Measurements from ENCODE around the gene PRSS23.

The PRSS23 gene, protein sequence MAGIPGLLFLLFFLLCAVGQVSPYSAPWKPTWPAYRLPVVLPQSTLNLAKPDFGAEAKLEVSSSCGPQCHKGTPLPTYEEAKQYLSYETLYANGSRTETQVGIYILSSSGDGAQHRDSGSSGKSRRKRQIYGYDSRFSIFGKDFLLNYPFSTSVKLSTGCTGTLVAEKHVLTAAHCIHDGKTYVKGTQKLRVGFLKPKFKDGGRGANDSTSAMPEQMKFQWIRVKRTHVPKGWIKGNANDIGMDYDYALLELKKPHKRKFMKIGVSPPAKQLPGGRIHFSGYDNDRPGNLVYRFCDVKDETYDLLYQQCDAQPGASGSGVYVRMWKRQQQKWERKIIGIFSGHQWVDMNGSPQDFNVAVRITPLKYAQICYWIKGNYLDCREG

DNA sequence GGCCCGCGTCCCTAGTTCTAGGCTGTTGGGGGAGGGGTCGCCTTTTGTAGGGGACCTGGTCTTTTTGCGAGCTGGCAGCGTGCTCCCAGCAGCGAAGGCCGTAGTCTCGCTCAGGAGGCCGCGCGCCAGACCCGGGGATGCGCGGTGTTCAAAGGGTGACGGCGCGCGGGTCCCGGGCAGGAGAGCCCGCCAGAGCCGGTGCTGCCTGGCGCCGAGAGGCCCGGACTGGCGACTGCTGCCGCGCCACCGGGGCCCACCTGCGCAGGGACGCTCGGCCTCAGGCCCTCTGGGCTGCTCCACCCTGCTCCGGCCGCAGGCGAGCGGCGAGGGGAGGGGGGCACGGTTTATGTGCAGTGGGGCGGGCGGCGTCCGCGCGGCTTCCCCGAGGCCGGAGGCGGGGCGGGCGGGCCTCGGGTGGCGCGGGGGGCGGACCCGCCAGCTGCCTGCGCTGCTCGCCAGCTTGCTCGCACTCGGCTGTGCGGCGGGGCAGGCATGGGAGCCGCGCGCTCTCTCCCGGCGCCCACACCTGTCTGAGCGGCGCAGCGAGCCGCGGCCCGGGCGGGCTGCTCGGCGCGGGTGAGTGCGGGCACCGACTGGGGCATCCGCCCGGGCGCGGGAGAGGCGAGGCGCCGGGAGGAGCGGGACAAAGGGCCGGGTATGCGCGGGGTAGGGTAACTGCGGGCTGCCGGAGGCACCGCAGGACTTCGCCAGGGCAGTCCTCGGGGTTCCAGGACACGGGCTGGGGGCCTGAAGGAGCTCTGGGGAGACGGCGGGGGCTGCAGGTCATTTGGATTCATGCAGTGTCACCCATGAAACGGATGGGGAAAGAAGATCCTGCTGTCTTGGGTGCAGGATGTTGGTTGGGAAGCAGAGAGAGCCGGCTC lies at the start of gene PRSS23:
Gene PRSS23, plus strand, starts transcription at position 467 of the 884 bp plus-strand sequence. CDS start 7,102 bp downstream, outside the sequence.
- Histone ChIP-seq H3K4me3 (ENCODE audit: low read depth in 1 of 2, low read length in 1 of 2) (no peak within 1 kb of the TSS), H3K4me1 (ENCODE audit: control insufficient read depth in 1 of 2, insufficient read depth in 1 of 2, low read depth in 1 of 2, low read length in 1 of 2) (peaks cover 0 to 5% of the 10 kb centered on the region in 2 experiments), H3K27ac (no peak within 1 kb of the TSS), H3K36me3 (no peaks in the 10 kb centered on the region), H3K27me3 (peaks cover 87% of the 10 kb centered on the region), H3K9me3 (no peaks in the 10 kb centered on the region)
- TF ChIP-seq, protein P1, sequence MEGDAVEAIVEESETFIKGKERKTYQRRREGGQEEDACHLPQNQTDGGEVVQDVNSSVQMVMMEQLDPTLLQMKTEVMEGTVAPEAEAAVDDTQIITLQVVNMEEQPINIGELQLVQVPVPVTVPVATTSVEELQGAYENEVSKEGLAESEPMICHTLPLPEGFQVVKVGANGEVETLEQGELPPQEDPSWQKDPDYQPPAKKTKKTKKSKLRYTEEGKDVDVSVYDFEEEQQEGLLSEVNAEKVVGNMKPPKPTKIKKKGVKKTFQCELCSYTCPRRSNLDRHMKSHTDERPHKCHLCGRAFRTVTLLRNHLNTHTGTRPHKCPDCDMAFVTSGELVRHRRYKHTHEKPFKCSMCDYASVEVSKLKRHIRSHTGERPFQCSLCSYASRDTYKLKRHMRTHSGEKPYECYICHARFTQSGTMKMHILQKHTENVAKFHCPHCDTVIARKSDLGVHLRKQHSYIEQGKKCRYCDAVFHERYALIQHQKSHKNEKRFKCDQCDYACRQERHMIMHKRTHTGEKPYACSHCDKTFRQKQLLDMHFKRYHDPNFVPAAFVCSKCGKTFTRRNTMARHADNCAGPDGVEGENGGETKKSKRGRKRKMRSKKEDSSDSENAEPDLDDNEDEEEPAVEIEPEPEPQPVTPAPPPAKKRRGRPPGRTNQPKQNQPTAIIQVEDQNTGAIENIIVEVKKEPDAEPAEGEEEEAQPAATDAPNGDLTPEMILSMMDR (IDR thresholded peaks at IDR 0.05): no peak

- Histone ChIP-seq H3K27ac (no peak overlapping the region), H3K4me1 (ENCODE audit: control insufficient read depth in 1 of 2, insufficient read depth in 1 of 2, low read depth in 1 of 2, low read length in 1 of 2) (no peaks in the 10 kb centered on the region), H3K27me3 (no peaks in the 10 kb centered on the region), H3K4me3 (ENCODE audit: low read depth in 1 of 2, low read length in 1 of 2) (no peak overlapping the region), H3K9me3 (no peaks in the 10 kb centered on the region), H3K36me3 (no peaks in the 10 kb centered on the region)
- TF ChIP-seq, protein P1 (IDR thresholded peaks at IDR 0.05): no peak
Measured at GRCh38 chr11:86753459-86753858, 46.9 kb upstream of the PRSS23 start.

- Histone ChIP-seq H3K36me3 (no peaks in the 10 kb centered on the region), H3K4me3 (ENCODE audit: low read depth in 1 of 2, low read length in 1 of 2) (no peak overlapping the region), H3K4me1 (ENCODE audit: control insufficient read depth in 1 of 2, insufficient read depth in 1 of 2, low read depth in 1 of 2, low read length in 1 of 2) (no peaks in the 10 kb centered on the region), H3K27ac (no peak overlapping the region), H3K9me3 (no peaks in the 10 kb centered on the region), H3K27me3 (no peaks in the 10 kb centered on the region)
- TF ChIP-seq, protein P1 (IDR thresholded peaks at IDR 0.05): no peak
Measured at GRCh38 chr11:86755146-86755545, 45.2 kb upstream of the PRSS23 start.

GRCh38 chr11:86758171-86758570 lies 42.2 kb upstream of the PRSS23 start:
- Histone ChIP-seq H3K9me3 (no peaks in the 10 kb centered on the region), H3K36me3 (no peaks in the 10 kb centered on the region), H3K4me3 (ENCODE audit: low read depth in 1 of 2, low read length in 1 of 2) (no peak overlapping the region), H3K27ac (no peak overlapping the region), H3K4me1 (ENCODE audit: control insufficient read depth in 1 of 2, insufficient read depth in 1 of 2, low read depth in 1 of 2, low read length in 1 of 2) (no peaks in the 10 kb centered on the region), H3K27me3 (no peaks in the 10 kb centered on the region)
- TF ChIP-seq, protein P1 (IDR thresholded peaks at IDR 0.05): no peak

GRCh38 chr11:86760577-86760976 lies 39.8 kb upstream of the PRSS23 start:
- Histone ChIP-seq H3K4me3 (ENCODE audit: low read depth in 1 of 2, low read length in 1 of 2) (no peak overlapping the region), H3K27ac (no peak overlapping the region), H3K4me1 (ENCODE audit: control insufficient read depth in 1 of 2, insufficient read depth in 1 of 2, low read depth in 1 of 2, low read length in 1 of 2) (no peaks in the 10 kb centered on the region), H3K36me3 (no peaks in the 10 kb centered on the region), H3K9me3 (no peaks in the 10 kb centered on the region), H3K27me3 (no peaks in the 10 kb centered on the region)
- TF ChIP-seq, protein P1 (IDR thresholded peaks at IDR 0.05): no peak

All from neutrophil (primary cell).